Nephron (organoid): ENCODE measurements around the gene PTPRN2.

Source experiments
- H3K27ac Mint-ChIP-seq, 3 experiments: 2 replicates each; pipeline ENCODE4 v1.8.0; 2020; ENCODE audit warnings: mixed read lengths in 3 of 3, mild to moderate bottlenecking in 2 of 3, moderate library complexity in 1 of 3
- H3K27me3 Mint-ChIP-seq: 2 replicates; pipeline ENCODE4 v1.8.0; 2021; ENCODE audit warnings: low read depth, mild to moderate bottlenecking, moderate library complexity, mixed read lengths
- H3K36me3 Mint-ChIP-seq: 2 replicates; pipeline ENCODE4 v1.8.0; 2020; ENCODE audit warnings: low read depth, mixed read lengths
- H3K4me1 Mint-ChIP-seq: 2 replicates; pipeline ENCODE4 v1.8.0; 2020; ENCODE audit warnings: mixed read lengths
- H3K4me3 Mint-ChIP-seq, 3 experiments: 2 replicates each; pipeline ENCODE4 v1.8.0; 2020; ENCODE audit warnings: mild to moderate bottlenecking in 3 of 3, mixed read lengths in 3 of 3, moderate library complexity in 2 of 3
- H3K9me3 Mint-ChIP-seq: 2 replicates; pipeline ENCODE4 v1.8.0; 2020; ENCODE audit warnings: mixed read lengths
- TF ChIP-seq, protein P1 (sequence below), 3 experiments: fragments of 200-600 bp; sonication (generic); IDR thresholded peaks; one replicate each; pipeline ENCODE4 v1.5.0; 2021; ENCODE audit warnings: antibody characterized with exemption in 3 of 3; ENCODE audit not compliant: unreplicated experiment in 3 of 3

The PTPRN2 gene

DNA sequence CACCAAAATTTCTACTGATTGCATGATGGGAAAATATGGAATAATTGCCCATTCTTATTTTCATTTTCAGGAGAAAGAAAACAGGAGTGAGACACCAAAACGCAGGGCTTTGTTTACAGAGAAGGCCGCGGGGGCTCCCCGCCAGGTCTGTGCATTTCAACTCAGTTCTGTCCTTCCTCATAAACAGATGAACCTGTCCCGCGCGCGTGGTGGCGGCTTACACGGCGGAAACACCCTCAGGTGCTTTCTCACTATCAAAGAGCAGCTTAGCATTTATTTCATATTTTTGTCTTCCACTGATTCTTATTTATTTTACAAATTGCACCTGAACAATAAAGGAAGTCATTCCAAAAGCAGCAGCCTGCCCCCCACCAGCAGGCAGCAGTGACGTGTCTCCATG lies 579.4 kb downstream of the PTPRN2 start:
- Mint-ChIP-seq H3K36me3 (no peaks in the 10 kb centered on the region), H3K9me3 (peaks cover 5% of the 10 kb centered on the region), H3K27ac (peak overlapping the region in 1 of 3 experiments; percentile 41), H3K27me3 (peaks cover 40% of the 10 kb centered on the region), H3K4me1 (peaks cover 15% of the 10 kb centered on the region), H3K4me3 (no peak overlapping the region)
- TF ChIP-seq, protein P1, sequence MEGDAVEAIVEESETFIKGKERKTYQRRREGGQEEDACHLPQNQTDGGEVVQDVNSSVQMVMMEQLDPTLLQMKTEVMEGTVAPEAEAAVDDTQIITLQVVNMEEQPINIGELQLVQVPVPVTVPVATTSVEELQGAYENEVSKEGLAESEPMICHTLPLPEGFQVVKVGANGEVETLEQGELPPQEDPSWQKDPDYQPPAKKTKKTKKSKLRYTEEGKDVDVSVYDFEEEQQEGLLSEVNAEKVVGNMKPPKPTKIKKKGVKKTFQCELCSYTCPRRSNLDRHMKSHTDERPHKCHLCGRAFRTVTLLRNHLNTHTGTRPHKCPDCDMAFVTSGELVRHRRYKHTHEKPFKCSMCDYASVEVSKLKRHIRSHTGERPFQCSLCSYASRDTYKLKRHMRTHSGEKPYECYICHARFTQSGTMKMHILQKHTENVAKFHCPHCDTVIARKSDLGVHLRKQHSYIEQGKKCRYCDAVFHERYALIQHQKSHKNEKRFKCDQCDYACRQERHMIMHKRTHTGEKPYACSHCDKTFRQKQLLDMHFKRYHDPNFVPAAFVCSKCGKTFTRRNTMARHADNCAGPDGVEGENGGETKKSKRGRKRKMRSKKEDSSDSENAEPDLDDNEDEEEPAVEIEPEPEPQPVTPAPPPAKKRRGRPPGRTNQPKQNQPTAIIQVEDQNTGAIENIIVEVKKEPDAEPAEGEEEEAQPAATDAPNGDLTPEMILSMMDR (IDR thresholded peaks at IDR 0.05; ENCODE audit: unreplicated experiment in 3 of 3): no peak

DNA sequence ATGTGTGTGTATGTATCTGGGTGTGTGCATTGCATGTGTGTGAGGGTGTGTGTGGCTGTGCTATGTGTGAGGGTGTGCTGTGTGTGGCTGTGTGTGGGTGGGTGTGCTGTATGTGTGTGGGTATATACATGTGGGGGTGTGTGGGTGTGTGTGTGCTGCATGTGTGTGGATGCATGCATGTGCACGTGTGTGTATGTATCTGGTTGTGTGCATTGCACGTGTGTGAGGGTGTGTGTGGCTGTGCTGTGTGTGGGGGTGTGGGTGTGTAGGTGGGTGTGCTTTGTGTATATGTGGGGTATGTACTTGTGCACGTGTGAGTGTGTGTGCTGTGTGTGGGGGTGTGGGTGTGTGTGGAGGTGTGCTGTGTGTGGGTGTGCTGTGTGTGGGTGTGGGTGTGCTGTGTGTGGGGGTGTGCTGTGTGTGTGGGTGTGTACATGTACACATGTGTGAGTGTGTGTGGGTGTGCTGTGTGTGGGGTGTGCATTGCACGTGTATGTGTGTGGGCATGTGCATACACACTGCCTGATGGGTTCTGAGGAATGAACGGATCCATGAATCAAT lies 579.8 kb downstream of the PTPRN2 start:
- TF ChIP-seq, protein P1 (IDR thresholded peaks at IDR 0.05; ENCODE audit: unreplicated experiment in 3 of 3): no peak
- H3K9me3 Mint-ChIP-seq: peaks cover 5% of the 10 kb centered on the region

DNA sequence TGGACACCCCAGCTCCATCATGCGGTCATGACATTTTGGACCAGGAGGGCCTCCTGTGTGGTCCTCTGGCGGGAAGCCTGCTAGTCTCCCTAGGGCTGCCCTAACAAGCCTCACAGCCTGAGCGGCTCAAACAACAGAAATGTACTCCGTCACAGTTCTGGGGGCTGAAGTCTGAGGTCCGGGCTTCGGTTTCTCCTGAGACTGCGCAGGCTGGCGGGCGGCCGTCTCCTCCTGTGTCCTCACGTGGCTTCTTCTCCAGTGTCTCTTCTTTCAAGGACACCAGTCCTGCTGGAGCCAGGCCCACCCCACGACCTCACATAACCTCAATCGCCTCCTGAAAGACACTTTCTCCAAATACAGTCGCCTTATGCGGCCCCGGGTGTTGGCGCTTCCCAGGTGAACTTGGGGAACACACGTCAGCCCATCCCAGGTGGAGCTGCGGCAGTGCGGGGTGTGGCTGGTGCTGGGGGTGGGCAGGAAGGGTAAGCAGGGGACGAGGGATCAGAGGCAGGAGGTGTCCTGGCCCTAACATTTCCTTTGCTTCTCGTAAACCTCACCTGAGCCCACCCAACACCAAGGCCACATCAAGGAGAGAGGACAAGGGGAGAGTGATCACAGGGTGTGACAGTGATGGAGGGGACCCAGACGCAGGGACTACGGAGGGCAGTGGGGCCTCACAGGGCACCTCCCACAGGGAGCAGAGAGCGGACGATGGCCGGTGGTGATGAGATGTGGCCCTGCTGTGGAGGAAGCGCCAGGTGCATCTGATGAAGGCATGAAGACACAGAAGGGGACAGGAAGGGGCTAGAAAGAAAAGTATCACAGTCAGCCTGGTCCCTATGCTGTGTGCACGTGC lies 580.6 kb downstream of the PTPRN2 start:
- Mint-ChIP-seq H3K36me3 (no peaks in the 10 kb centered on the region), H3K27ac (no peak overlapping the region), H3K9me3 (peaks cover 2% of the 10 kb centered on the region), H3K4me1 (peaks cover 11% of the 10 kb centered on the region), H3K4me3 (no peak overlapping the region), H3K27me3 (peaks cover 33% of the 10 kb centered on the region)
- TF ChIP-seq, protein P1 (IDR thresholded peaks at IDR 0.05; ENCODE audit: unreplicated experiment in 3 of 3): no peak

More for the DNA sequence above, 579.8 kb downstream of the PTPRN2 start:
- H3K27me3 Mint-ChIP-seq: peaks cover 40% of the 10 kb centered on the region
- H3K4me1 Mint-ChIP-seq: peaks cover 15% of the 10 kb centered on the region
- no peak overlapping the region for H3K4me3 Mint-ChIP-seq
- H3K36me3 Mint-ChIP-seq: no peaks in the 10 kb centered on the region
- H3K27ac Mint-ChIP-seq: no peak overlapping the region

DNA sequence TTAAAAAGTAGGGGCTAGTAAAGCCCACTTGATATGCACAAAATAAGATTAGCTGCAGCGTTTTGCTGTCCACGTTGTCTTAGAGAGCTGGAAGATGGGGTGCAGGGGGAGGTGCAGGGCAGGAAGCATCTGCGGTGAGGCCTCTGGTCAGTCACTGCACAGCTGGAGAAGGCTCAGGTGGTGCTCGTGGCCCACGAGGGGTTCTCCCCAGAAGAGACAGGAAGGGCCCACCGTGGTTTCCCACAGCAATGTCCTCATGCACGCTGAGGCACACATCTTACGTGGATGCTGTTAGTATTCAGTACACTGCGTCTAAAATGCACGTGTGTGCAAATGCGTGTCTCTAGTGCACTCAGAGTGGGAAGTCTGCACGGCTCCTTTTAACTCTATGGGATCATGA lies 582.1 kb downstream of the PTPRN2 start:
- TF ChIP-seq, protein P1 (IDR thresholded peaks at IDR 0.05; ENCODE audit: unreplicated experiment in 3 of 3): no peak
- no peak overlapping the region for H3K27ac Mint-ChIP-seq
- peaks cover 9% of the 10 kb centered on the region for H3K4me1 Mint-ChIP-seq
- H3K9me3 Mint-ChIP-seq: no peaks in the 10 kb centered on the region
- no peaks in the 10 kb centered on the region for H3K36me3 Mint-ChIP-seq
- peaks cover 39% of the 10 kb centered on the region for H3K27me3 Mint-ChIP-seq
- H3K4me3 Mint-ChIP-seq: no peak overlapping the region

DNA sequence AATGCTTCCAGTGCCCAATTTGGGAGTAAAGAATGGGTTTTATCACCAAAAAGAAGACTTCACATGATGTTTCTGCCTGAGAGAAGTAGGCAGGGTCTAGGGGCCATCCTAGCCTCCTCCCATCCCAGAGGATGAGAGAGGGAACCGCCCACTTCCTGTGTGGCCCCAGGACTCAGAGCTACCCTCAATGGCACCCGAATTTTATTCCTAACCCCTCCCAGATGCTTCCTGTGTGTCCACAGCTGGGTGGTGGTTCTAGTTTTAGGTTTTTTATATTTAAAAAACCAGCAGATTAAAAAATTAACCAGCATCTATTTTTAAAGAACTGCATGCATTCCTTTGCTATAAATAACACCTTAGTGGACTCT lies 583.5 kb downstream of the PTPRN2 start:
- H3K4me1 Mint-ChIP-seq: peaks cover 7% of the 10 kb centered on the region
- H3K4me3 Mint-ChIP-seq: no peak overlapping the region
- no peaks in the 10 kb centered on the region for H3K9me3 Mint-ChIP-seq
- TF ChIP-seq, protein P1 (IDR thresholded peaks at IDR 0.05; ENCODE audit: unreplicated experiment in 3 of 3): no peak
- no peak overlapping the region for H3K27ac Mint-ChIP-seq
- H3K27me3 Mint-ChIP-seq: peaks cover 35% of the 10 kb centered on the region
- no peaks in the 10 kb centered on the region for H3K36me3 Mint-ChIP-seq
